Measurements from ENCODE around the gene DISP2. TPM values are rescaled to one million over a fixed set of nuclear protein-coding genes. Genes with fewer than 3 reads are reported as not detected.

DISP2 gene
- total and polyA plus RNA-seq, 2 of the 8 experiments (the other 6 are each of a cell fraction or from before 2014, with no cell fraction given), result 0.45 to 1.2 TPM

DNA sequence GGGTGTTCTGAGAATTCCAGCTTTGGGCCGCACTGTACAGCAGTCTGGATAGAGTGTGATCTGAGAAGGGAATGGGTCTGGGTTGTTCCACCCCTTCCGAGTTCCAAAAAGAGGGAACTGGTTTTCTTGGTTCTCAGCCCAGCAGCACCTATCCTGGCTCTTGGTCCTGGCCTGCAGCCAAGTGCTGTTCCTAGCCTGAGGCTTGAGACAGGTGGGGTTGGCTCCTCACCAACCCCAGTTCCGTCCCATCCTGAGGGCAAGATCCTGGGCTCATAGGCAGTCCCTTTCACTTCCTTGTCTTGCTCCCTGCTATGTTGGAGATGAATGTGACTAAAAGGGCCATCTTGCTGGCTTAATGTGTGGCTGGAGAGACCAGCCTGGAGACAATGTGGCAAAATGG, 62.8 kb downstream of the DISP2 start:
- Histone ChIP-seq H3K4me3 (ENCODE audit: extremely low read depth in 1 of 4, insufficient read depth in 2 of 4, low read depth in 3 of 4, low read length in 4 of 4) (no peak overlapping the region; a peak in 1 of 8 replicates), H4K91ac (replicated peaks; ENCODE audit: insufficient read length, low read length) (no peak overlapping the region), H2BK20ac (ENCODE audit: low read length) (no peak overlapping the region), H3K23ac (ENCODE audit: insufficient read length) (no peak overlapping the region), H2AFZ (ENCODE audit: low read length) (no peak overlapping the region), H2BK120ac (replicated peaks; ENCODE audit: low read depth, low read length) (no peak overlapping the region), H3K23me2 (ENCODE audit: low read depth, low read length) (no peaks in the 10 kb centered on the region), H2BK5ac (ENCODE audit: low read depth, low read length) (no peak overlapping the region), H2BK15ac (ENCODE audit: low read length) (no peak overlapping the region), H4K8ac (ENCODE audit: extremely low read depth, insufficient read depth, low read length) (no peak overlapping the region), H3K9me3 (ENCODE audit: insufficient read depth in 2 of 2, low read depth in 1 of 2, low read length in 1 of 2) (no peaks in the 10 kb centered on the region), H3K14ac (ENCODE audit: insufficient read length) (no peak overlapping the region), H3K4me2 (ENCODE audit: insufficient read depth in 1 of 2, low read depth in 2 of 2, low read length in 2 of 2) (no peak overlapping the region), H4K5ac (ENCODE audit: insufficient read length, low read depth, low read length) (no peak overlapping the region), H3K36me3 (ENCODE audit: control insufficient read depth in 2 of 4, insufficient read depth in 4 of 4, low read length in 3 of 4) (peaks cover 4 to 23% (median 10%) of the 10 kb centered on the region in 4 experiments), H3K27ac (ENCODE audit: low read depth, low read length) (no peak overlapping the region), H3K9ac (replicated peaks in 1 of 4; ENCODE audit: extremely low read depth in 1 of 4, low read depth in 3 of 4, low read length in 3 of 4) (no peak overlapping the region), H3K79me1 (ENCODE audit: low read depth, low read length) (no peaks in the 10 kb centered on the region), H3K4ac (replicated peaks; ENCODE audit: insufficient read length, low read depth, low read length) (no peak overlapping the region), H2AK5ac (ENCODE audit: low read depth, low read length) (no peak overlapping the region), H2BK12ac (ENCODE audit: low read depth, low read length) (no peak overlapping the region), H3K79me2 (ENCODE audit: control insufficient read depth in 1 of 2, insufficient read depth in 2 of 2, low read length in 2 of 2) (no peaks in the 10 kb centered on the region), H3K56ac (replicated peaks; ENCODE audit: insufficient read length, low read depth, low read length) (no peak overlapping the region), H4K20me1 (replicated peaks in 1 of 2; ENCODE audit: control insufficient read depth in 1 of 2, insufficient read depth in 2 of 2, low read length in 2 of 2) (peaks cover 0 to 7% of the 10 kb centered on the region in 2 experiments), H3K4me1 (replicated peaks in 1 of 4; ENCODE audit: control insufficient read depth in 3 of 4, insufficient read depth in 4 of 4, low read length in 3 of 4) (peaks cover 0 to 6% (median 3%) of the 10 kb centered on the region in 4 experiments; a peak in 4 of 7 replicates), H3K27me3 (replicated peaks in 1 of 4; ENCODE audit: control insufficient read depth in 3 of 4, extremely low read depth in 1 of 4, insufficient read depth in 3 of 4, low read length in 3 of 4) (peaks cover 0 to 2% (median 0%) of the 10 kb centered on the region in 4 experiments; a peak in 1 of 7 replicates), H3K18ac (ENCODE audit: extremely low read depth, low read length) (no peak overlapping the region)
- no peak for DNase-seq (ENCODE audit: low read depth in 1 of 2, low spot score in 2 of 2)
- 79% methylated on average over 3 of the region's 3 CpGs; no CpG with 5 or more reads in 1 of the 2 experiments for WGBS, 2 experiments (ENCODE audit: extremely low coverage in 1 of 2, insufficient coverage in 1 of 2, insufficient read length in 1 of 2, insufficient replicate concordance in 2 of 2, low coverage in 1 of 2, low lambda C conversion rate in 2 of 2, missing lambda C conversion rate in 1 of 2)
- TF ChIP-seq TEAD4 (IDR thresholded peaks at IDR 0.05; ENCODE audit: low read depth, low read length), result no peak
- TF ChIP-seq HDAC2 (IDR thresholded peaks at IDR 0.05; ENCODE audit: borderline replicate concordance in 1 of 2, low read depth in 2 of 2, low read length in 2 of 2), result no peak
- TF ChIP-seq KDM4A (IDR thresholded peaks at IDR 0.05; ENCODE audit: low read depth, low read length, severe bottlenecking), result no peak
- no peak for TF ChIP-seq BRCA1 (IDR thresholded peaks at IDR 0.05; ENCODE audit: low read depth, low read length)
- TF ChIP-seq SAP30 (IDR thresholded peaks at IDR 0.05; ENCODE audit: insufficient read depth, insufficient replicate concordance, low read length), result no peak
- TF ChIP-seq CBX8 (IDR thresholded peaks at IDR 0.05; ENCODE audit: borderline replicate concordance, low read depth, low read length), result no peak
- 0 out of 3 replicates have a peak, but pooled peaks of 1 of the 2 experiments have one; percentile 1 for TF ChIP-seq POLR2A (IDR thresholded peaks at IDR 0.05; ENCODE audit: control extremely low read depth in 1 of 2, low read depth in 2 of 2, low read length in 2 of 2)
- TF ChIP-seq CBX5 (IDR thresholded peaks at IDR 0.05; ENCODE audit: low read depth, low read length), result no peak
- ChIA-PET POLR2A (ENCODE audit: partially characterized antibody) (interaction anchor here (0.7 to 8.8 kb wide), 16 partner anchors 9 to 130 kb away, joined by 3 to 77 read pairs (median 4); partner anchors contain the start of genes BAHD1, DISP2 and IVD), CTCF (ENCODE audit: partially characterized antibody) (interaction anchor here (0.8 to 16.2 kb wide), 21 partner anchors 11 to 203 kb away, joined by 3 to 184 read pairs (median 6); partner anchors contain the start of genes CCDC9B, IVD and PHGR1)
- no peak for FAIRE-seq

Data from H1 (cell line).